Measurements from ENCODE around the gene MRPL21. TPM values are rescaled to one million over a fixed set of nuclear protein-coding genes. Genes with fewer than 3 reads are reported as not detected.

Gene MRPL21
- total RNA-seq, 1 donor from 2014 or later, result 53.2 TPM

- peaks cover 40 to 51% (median 48%) of the 10 kb centered on the region in 3 donors for H3K36me3 ChIP-seq (ENCODE audit: control insufficient read depth in 3 of 3, insufficient read depth in 3 of 3, low read length in 3 of 3)
- H3K4me1 ChIP-seq (ENCODE audit: control insufficient read depth in 3 of 3, insufficient read depth in 3 of 3, low read length in 3 of 3), result peaks cover 0 to 9% (median 2%) of the 10 kb centered on the region in 3 donors
- no peak overlapping the region for H3K4me3 ChIP-seq (ENCODE audit: low read length in 3 of 3)
- H3K27me3 ChIP-seq (ENCODE audit: control insufficient read depth in 3 of 3, insufficient read depth in 3 of 3, low read length in 3 of 3), result no peaks in the 10 kb centered on the region
- peaks cover 0 to 7% (median 6%) of the 10 kb centered on the region in 3 donors for H3K9me3 ChIP-seq (ENCODE audit: control insufficient read depth in 3 of 3, low read length in 3 of 3)
- no peak overlapping the region for H3K9ac ChIP-seq (ENCODE audit: low read depth in 1 of 3, low read length in 3 of 3)
- H3K27ac ChIP-seq (ENCODE audit: low read depth, low read length), result no peak overlapping the region
These were observed 25.5 kb upstream of the MRPL21 start for GRCh38 chr11:68929135-68929534.

- Histone ChIP-seq H3K4me1 (ENCODE audit: control insufficient read depth in 3 of 3, insufficient read depth in 3 of 3, low read length in 3 of 3) (peaks cover 0 to 9% (median 2%) of the 10 kb centered on the region in 3 donors), H3K4me3 (ENCODE audit: low read length in 3 of 3) (no peak overlapping the region), H3K36me3 (ENCODE audit: control insufficient read depth in 3 of 3, insufficient read depth in 3 of 3, low read length in 3 of 3) (peaks cover 34 to 48% (median 45%) of the 10 kb centered on the region in 3 donors), H3K27ac (ENCODE audit: low read depth, low read length) (no peak overlapping the region), H3K9me3 (ENCODE audit: control insufficient read depth in 3 of 3, low read length in 3 of 3) (peaks cover 0 to 7% (median 6%) of the 10 kb centered on the region in 3 donors), H3K9ac (ENCODE audit: low read depth in 1 of 3, low read length in 3 of 3) (no peak overlapping the region), H3K27me3 (ENCODE audit: control insufficient read depth in 3 of 3, insufficient read depth in 3 of 3, low read length in 3 of 3) (no peaks in the 10 kb centered on the region)
These were observed 24.7 kb upstream of the MRPL21 start for GRCh38 chr11:68928136-68928880.

- no peak overlapping the region for H3K27ac ChIP-seq (ENCODE audit: low read depth, low read length)
- no peak overlapping the region for H3K9ac ChIP-seq (ENCODE audit: low read depth in 1 of 3, low read length in 3 of 3)
- no peak overlapping the region for H3K4me3 ChIP-seq (ENCODE audit: low read length in 3 of 3)
- H3K27me3 ChIP-seq (ENCODE audit: control insufficient read depth in 3 of 3, insufficient read depth in 3 of 3, low read length in 3 of 3), result no peaks in the 10 kb centered on the region
- peaks cover 31 to 47% (median 43%) of the 10 kb centered on the region in 3 donors for H3K36me3 ChIP-seq (ENCODE audit: control insufficient read depth in 3 of 3, insufficient read depth in 3 of 3, low read length in 3 of 3)
- peaks cover 0 to 7% (median 6%) of the 10 kb centered on the region in 3 donors for H3K9me3 ChIP-seq (ENCODE audit: control insufficient read depth in 3 of 3, low read length in 3 of 3)
- peaks cover 0 to 9% (median 2%) of the 10 kb centered on the region in 3 donors for H3K4me1 ChIP-seq (ENCODE audit: control insufficient read depth in 3 of 3, insufficient read depth in 3 of 3, low read length in 3 of 3)
These were observed 23.9 kb upstream of the MRPL21 start for GRCh38 chr11:68927280-68928135.

- Histone ChIP-seq H3K27ac (ENCODE audit: low read depth, low read length) (no peak overlapping the region), H3K36me3 (ENCODE audit: control insufficient read depth in 3 of 3, insufficient read depth in 3 of 3, low read length in 3 of 3) (peaks cover 26 to 51% (median 48%) of the 10 kb centered on the region in 3 donors), H3K4me1 (ENCODE audit: control insufficient read depth in 3 of 3, insufficient read depth in 3 of 3, low read length in 3 of 3) (peaks cover 0 to 9% (median 2%) of the 10 kb centered on the region in 3 donors), H3K9me3 (ENCODE audit: control insufficient read depth in 3 of 3, low read length in 3 of 3) (peaks cover 0 to 7% (median 6%) of the 10 kb centered on the region in 3 donors), H3K27me3 (ENCODE audit: control insufficient read depth in 3 of 3, insufficient read depth in 3 of 3, low read length in 3 of 3) (no peaks in the 10 kb centered on the region), H3K4me3 (ENCODE audit: low read length in 3 of 3) (no peak overlapping the region), H3K9ac (ENCODE audit: low read depth in 1 of 3, low read length in 3 of 3) (no peak overlapping the region)
These were observed 22.0 kb upstream of the MRPL21 start for GRCh38 chr11:68925611-68926010.

GRCh38 chr11:68924073-68924925, 20.7 kb upstream of the MRPL21 start:
- H3K27me3 ChIP-seq (ENCODE audit: control insufficient read depth in 3 of 3, insufficient read depth in 3 of 3, low read length in 3 of 3), result no peaks in the 10 kb centered on the region
- H3K27ac ChIP-seq (ENCODE audit: low read depth, low read length), result no peak overlapping the region
- H3K9me3 ChIP-seq (ENCODE audit: control insufficient read depth in 3 of 3, low read length in 3 of 3), result peaks cover 0 to 7% (median 6%) of the 10 kb centered on the region in 3 donors
- H3K9ac ChIP-seq (ENCODE audit: low read depth in 1 of 3, low read length in 3 of 3), result no peak overlapping the region
- no peak overlapping the region for H3K4me3 ChIP-seq (ENCODE audit: low read length in 3 of 3)
- peaks cover 15 to 50% (median 42%) of the 10 kb centered on the region in 3 donors for H3K36me3 ChIP-seq (ENCODE audit: control insufficient read depth in 3 of 3, insufficient read depth in 3 of 3, low read length in 3 of 3)
- peaks cover 0 to 9% (median 2%) of the 10 kb centered on the region in 3 donors for H3K4me1 ChIP-seq (ENCODE audit: control insufficient read depth in 3 of 3, insufficient read depth in 3 of 3, low read length in 3 of 3)

- peaks cover 15 to 47% (median 42%) of the 10 kb centered on the region in 3 donors for H3K36me3 ChIP-seq (ENCODE audit: control insufficient read depth in 3 of 3, insufficient read depth in 3 of 3, low read length in 3 of 3)
- H3K9me3 ChIP-seq (ENCODE audit: control insufficient read depth in 3 of 3, low read length in 3 of 3), result peaks cover 0 to 7% (median 6%) of the 10 kb centered on the region in 3 donors
- H3K27me3 ChIP-seq (ENCODE audit: control insufficient read depth in 3 of 3, insufficient read depth in 3 of 3, low read length in 3 of 3), result no peaks in the 10 kb centered on the region
- H3K4me3 ChIP-seq (ENCODE audit: low read length in 3 of 3), result no peak overlapping the region
- H3K4me1 ChIP-seq (ENCODE audit: control insufficient read depth in 3 of 3, insufficient read depth in 3 of 3, low read length in 3 of 3), result peaks cover 0 to 9% (median 0%) of the 10 kb centered on the region in 3 donors
- no peak overlapping the region for H3K27ac ChIP-seq (ENCODE audit: low read depth, low read length)
- H3K9ac ChIP-seq (ENCODE audit: low read depth in 1 of 3, low read length in 3 of 3), result no peak overlapping the region
These were observed 20.0 kb upstream of the MRPL21 start for GRCh38 chr11:68923614-68924013.

GRCh38 chr11:68916439-68916838, 12.8 kb upstream of the MRPL21 start:
- Histone ChIP-seq H3K4me1 (ENCODE audit: control insufficient read depth in 3 of 3, insufficient read depth in 3 of 3, low read length in 3 of 3) (no peaks in the 10 kb centered on the region), H3K36me3 (ENCODE audit: control insufficient read depth in 3 of 3, insufficient read depth in 3 of 3, low read length in 3 of 3) (peaks cover 36 to 69% (median 52%) of the 10 kb centered on the region in 3 donors), H3K27ac (ENCODE audit: low read depth, low read length) (no peak overlapping the region), H3K9ac (ENCODE audit: low read depth in 1 of 3, low read length in 3 of 3) (no peak overlapping the region), H3K27me3 (ENCODE audit: control insufficient read depth in 3 of 3, insufficient read depth in 3 of 3, low read length in 3 of 3) (no peaks in the 10 kb centered on the region), H3K9me3 (ENCODE audit: control insufficient read depth in 3 of 3, low read length in 3 of 3) (no peaks in the 10 kb centered on the region), H3K4me3 (ENCODE audit: low read length in 3 of 3) (no peak overlapping the region)

- no peaks in the 10 kb centered on the region for H3K9me3 ChIP-seq (ENCODE audit: control insufficient read depth in 3 of 3, low read length in 3 of 3)
- H3K27ac ChIP-seq (ENCODE audit: low read depth, low read length), result no peak overlapping the region
- no peaks in the 10 kb centered on the region for H3K27me3 ChIP-seq (ENCODE audit: control insufficient read depth in 3 of 3, insufficient read depth in 3 of 3, low read length in 3 of 3)
- H3K36me3 ChIP-seq (ENCODE audit: control insufficient read depth in 3 of 3, insufficient read depth in 3 of 3, low read length in 3 of 3), result peaks cover 51 to 74% (median 63%) of the 10 kb centered on the region in 3 donors
- H3K4me3 ChIP-seq (ENCODE audit: low read length in 3 of 3), result no peak overlapping the region
- H3K9ac ChIP-seq (ENCODE audit: low read depth in 1 of 3, low read length in 3 of 3), result no peak overlapping the region
- no peaks in the 10 kb centered on the region for H3K4me1 ChIP-seq (ENCODE audit: control insufficient read depth in 3 of 3, insufficient read depth in 3 of 3, low read length in 3 of 3)
These were observed 11.1 kb upstream of the MRPL21 start for GRCh38 chr11:68914761-68915160.

GRCh38 chr11:68913188-68913587, 9.6 kb upstream of the MRPL21 start:
- H3K27ac ChIP-seq (ENCODE audit: low read depth, low read length), result no peak overlapping the region
- no peaks in the 10 kb centered on the region for H3K27me3 ChIP-seq (ENCODE audit: control insufficient read depth in 3 of 3, insufficient read depth in 3 of 3, low read length in 3 of 3)
- H3K4me1 ChIP-seq (ENCODE audit: control insufficient read depth in 3 of 3, insufficient read depth in 3 of 3, low read length in 3 of 3), result peaks cover 0 to 4% (median 0%) of the 10 kb centered on the region in 3 donors
- no peaks in the 10 kb centered on the region for H3K9me3 ChIP-seq (ENCODE audit: control insufficient read depth in 3 of 3, low read length in 3 of 3)
- no peak overlapping the region for H3K4me3 ChIP-seq (ENCODE audit: low read length in 3 of 3)
- peaks cover 55 to 76% (median 64%) of the 10 kb centered on the region in 3 donors for H3K36me3 ChIP-seq (ENCODE audit: control insufficient read depth in 3 of 3, insufficient read depth in 3 of 3, low read length in 3 of 3)
- no peak overlapping the region for H3K9ac ChIP-seq (ENCODE audit: low read depth in 1 of 3, low read length in 3 of 3)
